Activated naive CD8-positive, alpha-beta T cell treated with anti-CD3 and anti-CD28 coated beads for 36 hours (primary cell): Measurements from ENCODE around the gene CHIC2. TPM values are rescaled to one million over a fixed set of nuclear protein-coding genes. Genes with fewer than 3 reads are reported as not detected.
"Not testable (repeated sequence)": the region's sequence is repeated elsewhere in the genome, so short reads cannot be mapped to it uniquely, and the experiment has no call there.

Source experiments
- DNase-seq: peaks from one replicate; pipeline ENCODE4 v3.0.0; 2021
- H3K27ac Mint-ChIP-seq: one replicate; pipeline ENCODE4 v1.8.0; 2022; ENCODE audit warnings: mild to moderate bottlenecking, moderate library complexity, mixed read lengths
- H3K27me3 Mint-ChIP-seq: one replicate; pipeline ENCODE4 v1.8.0; 2022; ENCODE audit warnings: mild to moderate bottlenecking, mixed read lengths
- H3K36me3 Mint-ChIP-seq: one replicate; pipeline ENCODE4 v1.8.0; 2021; ENCODE audit warnings: mild to moderate bottlenecking, mixed read lengths
- H3K4me1 Mint-ChIP-seq: one replicate; pipeline ENCODE4 v1.8.0; 2021; ENCODE audit warnings: mixed read lengths
- H3K4me3 Mint-ChIP-seq: one replicate; pipeline ENCODE4 v1.8.0; 2022; ENCODE audit warnings: mild to moderate bottlenecking, moderate library complexity, mixed read lengths
- H3K9me3 Mint-ChIP-seq: one replicate; pipeline ENCODE4 v1.8.0; 2022; ENCODE audit warnings: mixed read lengths
- total RNA-seq, 2 experiments: library from RNA; stranded (reverse); gene quantifications; one replicate each; pipeline ENCODE4 v1.2.3, GENCODE V29; 2021

Gene CHIC2
- total RNA-seq, result 10 to 100 TPM; 21.2 to 22.5 TPM

GRCh38 chr4:54064317-54065111, at the start of gene CHIC2:
Gene CHIC2 (minus strand): TSS chr4:54064605. CDS start chr4:54064300, 305 bp downstream.
- Mint-ChIP-seq H3K27me3 (no peaks in the 10 kb centered on the region), H3K4me1 (peaks cover 41% of the 10 kb centered on the region), H3K4me3 (peak within 1 kb of the TSS; percentile 95), H3K9me3 (no peaks in the 10 kb centered on the region), H3K36me3 (peaks cover 19% of the 10 kb centered on the region), H3K27ac (peak within 1 kb of the TSS; percentile 94)
- peak; percentile 99 for DNase-seq

- H3K9me3 Mint-ChIP-seq, DNase-seq, H3K4me3 Mint-ChIP-seq, H3K27ac Mint-ChIP-seq, H3K36me3 Mint-ChIP-seq: not testable (repeated sequence)
- Mint-ChIP-seq H3K4me1 (peaks cover 14% of the 10 kb centered on the region), H3K27me3 (peaks cover 61% of the 10 kb centered on the region)
These were observed 48.8 kb upstream of the CHIC2 start for GRCh38 chr4:54113206-54113605.

- Mint-ChIP-seq H3K36me3 (no peaks in the 10 kb centered on the region), H3K4me3 (no peak overlapping the region), H3K4me1 (peaks cover 19% of the 10 kb centered on the region), H3K27me3 (peaks cover 81% of the 10 kb centered on the region), H3K9me3 (no peaks in the 10 kb centered on the region), H3K27ac (no peak overlapping the region)
- no peak for DNase-seq
These were observed 45.6 kb upstream of the CHIC2 start for GRCh38 chr4:54110019-54110416.

- Mint-ChIP-seq H3K4me3 (no peak overlapping the region), H3K27ac (no peak overlapping the region), H3K27me3 (peaks cover 83% of the 10 kb centered on the region), H3K4me1 (peaks cover 25% of the 10 kb centered on the region), H3K36me3 (no peaks in the 10 kb centered on the region), H3K9me3 (no peaks in the 10 kb centered on the region)
- no peak for DNase-seq
These were observed 45.0 kb upstream of the CHIC2 start for GRCh38 chr4:54109241-54110018.

- H3K4me3 Mint-ChIP-seq, result peak overlapping the region; percentile 81
- H3K9me3 Mint-ChIP-seq, result no peaks in the 10 kb centered on the region
- H3K27ac Mint-ChIP-seq, result no peak overlapping the region
- H3K4me1 Mint-ChIP-seq, result peaks cover 34% of the 10 kb centered on the region
- no peak for DNase-seq
- no peaks in the 10 kb centered on the region for H3K36me3 Mint-ChIP-seq
- peaks cover 90% of the 10 kb centered on the region for H3K27me3 Mint-ChIP-seq
These were observed 43.7 kb upstream of the CHIC2 start for GRCh38 chr4:54107951-54108748.

- Mint-ChIP-seq H3K36me3 (no peaks in the 10 kb centered on the region), H3K27ac (peak overlapping the region; percentile 65), H3K9me3 (no peaks in the 10 kb centered on the region), H3K4me3 (peak overlapping the region; percentile 54), H3K4me1 (peaks cover 54% of the 10 kb centered on the region), H3K27me3 (peaks cover 93% of the 10 kb centered on the region)
- peak; percentile 19 for DNase-seq
These were observed 40.5 kb upstream of the CHIC2 start for GRCh38 chr4:54104907-54105306.

GRCh38 chr4:54103190-54103574, 38.8 kb upstream of the CHIC2 start:
- Mint-ChIP-seq H3K4me3 (no peak overlapping the region), H3K27me3 (peaks cover 95% of the 10 kb centered on the region), H3K4me1 (peaks cover 56% of the 10 kb centered on the region), H3K27ac (no peak overlapping the region), H3K36me3 (no peaks in the 10 kb centered on the region), H3K9me3 (no peaks in the 10 kb centered on the region)
- no peak for DNase-seq

GRCh38 chr4:54102531-54103106, 38.2 kb upstream of the CHIC2 start:
- Mint-ChIP-seq H3K36me3 (no peaks in the 10 kb centered on the region), H3K27ac (no peak overlapping the region), H3K9me3 (no peaks in the 10 kb centered on the region), H3K4me1 (peaks cover 52% of the 10 kb centered on the region), H3K4me3 (no peak overlapping the region), H3K27me3 (peaks cover 95% of the 10 kb centered on the region)
- DNase-seq, result no peak

- peaks cover 95% of the 10 kb centered on the region for H3K27me3 Mint-ChIP-seq
- H3K27ac Mint-ChIP-seq, result no peak overlapping the region
- peaks cover 55% of the 10 kb centered on the region for H3K4me1 Mint-ChIP-seq
- no peak for DNase-seq
- peak overlapping the region; percentile 53 for H3K4me3 Mint-ChIP-seq
- H3K9me3 Mint-ChIP-seq, result no peaks in the 10 kb centered on the region
- H3K36me3 Mint-ChIP-seq, result no peaks in the 10 kb centered on the region
These were observed 37.0 kb upstream of the CHIC2 start for GRCh38 chr4:54101190-54102041.

- peaks cover 57% of the 10 kb centered on the region for H3K4me1 Mint-ChIP-seq
- H3K27me3 Mint-ChIP-seq, result peaks cover 97% of the 10 kb centered on the region
- peak; percentile 22 for DNase-seq
- no peaks in the 10 kb centered on the region for H3K36me3 Mint-ChIP-seq
- H3K4me3 Mint-ChIP-seq, result peak overlapping the region; percentile 53
- no peaks in the 10 kb centered on the region for H3K9me3 Mint-ChIP-seq
- H3K27ac Mint-ChIP-seq, result no peak overlapping the region
These were observed 36.3 kb upstream of the CHIC2 start for GRCh38 chr4:54100595-54101189.

- Mint-ChIP-seq H3K27me3 (peaks cover 99% of the 10 kb centered on the region), H3K36me3 (no peaks in the 10 kb centered on the region), H3K4me1 (peaks cover 59% of the 10 kb centered on the region), H3K9me3 (no peaks in the 10 kb centered on the region), H3K4me3 (peak within 1 kb of the TSS; percentile 53), H3K27ac (no peak within 1 kb of the TSS)
- DNase-seq, result no peak
These were observed 35.6 kb upstream of the CHIC2 start, which contains the start of gene GSX2 for GRCh38 chr4:54099748-54100574. Gene GSX2 (plus strand): TSS chr4:54100163. CDS start chr4:54100345, 182 bp downstream.

GRCh38 chr4:54099287-54099747, 34.9 kb upstream of the CHIC2 start:
- Mint-ChIP-seq H3K4me1 (peaks cover 53% of the 10 kb centered on the region), H3K4me3 (peak overlapping the region; percentile 18), H3K27ac (no peak overlapping the region), H3K9me3 (no peaks in the 10 kb centered on the region), H3K36me3 (no peaks in the 10 kb centered on the region), H3K27me3 (peaks cover 99% of the 10 kb centered on the region)
- DNase-seq, result no peak

GRCh38 chr4:54098375-54098774, 34.0 kb upstream of the CHIC2 start:
- no peak overlapping the region for H3K27ac Mint-ChIP-seq
- no peak for DNase-seq
- H3K4me3 Mint-ChIP-seq, result no peak overlapping the region
- H3K4me1 Mint-ChIP-seq, result peaks cover 55% of the 10 kb centered on the region
- H3K36me3 Mint-ChIP-seq, result no peaks in the 10 kb centered on the region
- peaks cover 99% of the 10 kb centered on the region for H3K27me3 Mint-ChIP-seq
- no peaks in the 10 kb centered on the region for H3K9me3 Mint-ChIP-seq
